Erythroblast (primary cell): ENCODE data around the gene GUCY2D.

Source experiments
- GATA1 ChIP-seq: IDR thresholded peaks from 2 replicates; pipeline ENCODE4 v1.6.1; 2011; ENCODE audit warnings: low read depth, mild to moderate bottlenecking, control low read depth, low read length, moderate library complexity
- POLR2A ChIP-seq: IDR thresholded peaks from 2 replicates; pipeline ENCODE4 v1.6.1; 2011; ENCODE audit warnings: mild to moderate bottlenecking, low read length

DNA sequence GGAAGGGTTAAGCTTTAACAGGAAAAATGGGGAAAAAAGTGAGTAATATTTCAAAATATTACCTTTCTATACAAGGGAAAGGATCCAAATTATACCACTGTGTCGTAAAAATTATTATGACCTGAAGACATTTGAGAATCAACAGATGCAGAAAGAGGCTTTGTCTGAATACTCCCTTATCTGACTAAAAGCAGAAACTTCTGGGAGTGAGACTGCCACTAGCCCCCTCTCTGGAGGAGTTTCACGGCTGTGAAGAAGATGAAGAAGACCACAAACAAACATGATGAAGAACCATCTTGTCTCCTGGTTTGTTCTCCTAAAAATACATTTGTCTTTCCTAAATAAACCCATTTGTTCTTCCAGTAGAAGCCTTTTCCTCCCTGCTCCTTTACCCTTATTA is 41.0 kb upstream of the GUCY2D start:
- TF ChIP-seq POLR2A: no peak
- TF ChIP-seq GATA1: no peak
